Measurements from ENCODE around the gene ERMP1. TPM values are rescaled to one million over a fixed set of nuclear protein-coding genes. Genes with fewer than 3 reads are reported as not detected.
"Not testable (repeated sequence)": the region's sequence is repeated elsewhere in the genome, so short reads cannot be mapped to it uniquely, and the experiment has no call there.

Gene ERMP1
- 35.2 and 38.2 TPM in 2 replicates for total RNA-seq (2014; rRNA removed; shearing (Covaris generic))
- 31.8 and 42.2 TPM in 2 replicates for polyA plus RNA-seq (2015; cell fraction: cytosol; rRNA removed)
- 9.8 and 12.7 TPM in 2 replicates for polyA plus RNA-seq (2015; cell fraction: nucleus; rRNA removed)

GRCh38 chr9:5832538-5833529 lies at the start of gene ERMP1:
ERMP1 (minus strand) TSS chr9:5833117; CDS start chr9:5833027, 90 bp downstream.
- in situ Hi-C loops (cut with HindIII; ENCODE audit: low pct_unique_long_range_greater_than_20kb, low sequenced_read_pairs): no loop called here

GRCh38 chr9:5882244-5883012 lies 49.5 kb upstream of the ERMP1 start:
- DNase-seq (ENCODE audit: low read depth, low spot score); in situ Hi-C loops (cut with HindIII; ENCODE audit: low pct_unique_long_range_greater_than_20kb, low sequenced_read_pairs): not testable (repeated sequence)

More at GRCh38 chr9:5832538-5833529, at the start of gene ERMP1:
- DNase-seq (ENCODE audit: low read depth, low spot score): peak; percentile 74

- no peak for DNase-seq (ENCODE audit: low read depth, low spot score)
- in situ Hi-C loops (cut with HindIII; ENCODE audit: low pct_unique_long_range_greater_than_20kb, low sequenced_read_pairs): no loop called here
Measured at GRCh38 chr9:5879419-5880181, 46.7 kb upstream of the ERMP1 start.

- in situ Hi-C loops (cut with HindIII; ENCODE audit: low pct_unique_long_range_greater_than_20kb, low sequenced_read_pairs): no loop called here
- no peak for DNase-seq (ENCODE audit: low read depth, low spot score)
Measured at GRCh38 chr9:5876711-5877110, 43.8 kb upstream of the ERMP1 start.

GRCh38 chr9:5876026-5876425 lies 43.1 kb upstream of the ERMP1 start:
- in situ Hi-C loops (cut with HindIII; ENCODE audit: low pct_unique_long_range_greater_than_20kb, low sequenced_read_pairs): no loop called here
- no peak for DNase-seq (ENCODE audit: low read depth, low spot score)

- DNase-seq (ENCODE audit: low read depth, low spot score): no peak
- in situ Hi-C loops (cut with HindIII; ENCODE audit: low pct_unique_long_range_greater_than_20kb, low sequenced_read_pairs): no loop called here
Measured at GRCh38 chr9:5874048-5874447, 41.1 kb upstream of the ERMP1 start.

GRCh38 chr9:5873439-5873838 lies 40.5 kb upstream of the ERMP1 start:
- no peak for DNase-seq (ENCODE audit: low read depth, low spot score)
- in situ Hi-C loops (cut with HindIII; ENCODE audit: low pct_unique_long_range_greater_than_20kb, low sequenced_read_pairs): no loop called here

- in situ Hi-C loops (cut with HindIII; ENCODE audit: low pct_unique_long_range_greater_than_20kb, low sequenced_read_pairs): no loop called here
- no peak for DNase-seq (ENCODE audit: low read depth, low spot score)
Measured at GRCh38 chr9:5872511-5872910, 39.6 kb upstream of the ERMP1 start.

GRCh38 chr9:5871785-5872184 lies 38.9 kb upstream of the ERMP1 start:
- in situ Hi-C loops (cut with HindIII; ENCODE audit: low pct_unique_long_range_greater_than_20kb, low sequenced_read_pairs): no loop called here
- no peak for DNase-seq (ENCODE audit: low read depth, low spot score)

- in situ Hi-C loops (cut with HindIII; ENCODE audit: low pct_unique_long_range_greater_than_20kb, low sequenced_read_pairs): no loop called here
- peak; percentile 59 for DNase-seq (ENCODE audit: low read depth, low spot score)
Measured at GRCh38 chr9:5870691-5871090, 37.8 kb upstream of the ERMP1 start.

- no peak for DNase-seq (ENCODE audit: low read depth, low spot score)
Measured at GRCh38 chr9:5870020-5870339, 37.1 kb upstream of the ERMP1 start.

GRCh38 chr9:5869315-5870019 lies 36.5 kb upstream of the ERMP1 start:
- in situ Hi-C loops (cut with HindIII; ENCODE audit: low pct_unique_long_range_greater_than_20kb, low sequenced_read_pairs): no loop called here
- peak; percentile 34 for DNase-seq (ENCODE audit: low read depth, low spot score)

More at GRCh38 chr9:5870020-5870339, 37.1 kb upstream of the ERMP1 start:
- in situ Hi-C loops (cut with HindIII; ENCODE audit: low pct_unique_long_range_greater_than_20kb, low sequenced_read_pairs): no loop called here

- DNase-seq (ENCODE audit: low read depth, low spot score): no peak
- in situ Hi-C loops (cut with HindIII; ENCODE audit: low pct_unique_long_range_greater_than_20kb, low sequenced_read_pairs): no loop called here
Measured at GRCh38 chr9:5868235-5868634, 35.3 kb upstream of the ERMP1 start.

- in situ Hi-C loops (cut with HindIII; ENCODE audit: low pct_unique_long_range_greater_than_20kb, low sequenced_read_pairs): no loop called here
- DNase-seq (ENCODE audit: low read depth, low spot score): no peak
Measured at GRCh38 chr9:5866685-5867084, 33.8 kb upstream of the ERMP1 start.

- in situ Hi-C loops (cut with HindIII; ENCODE audit: low pct_unique_long_range_greater_than_20kb, low sequenced_read_pairs): no loop called here
- no peak for DNase-seq (ENCODE audit: low read depth, low spot score)
Measured at GRCh38 chr9:5866272-5866671, 33.4 kb upstream of the ERMP1 start.

GRCh38 chr9:5864446-5864845 lies 31.5 kb upstream of the ERMP1 start:
- DNase-seq (ENCODE audit: low read depth, low spot score): no peak
- in situ Hi-C loops (cut with HindIII; ENCODE audit: low pct_unique_long_range_greater_than_20kb, low sequenced_read_pairs): no loop called here

- in situ Hi-C loops (cut with HindIII; ENCODE audit: low pct_unique_long_range_greater_than_20kb, low sequenced_read_pairs): no loop called here
- no peak for DNase-seq (ENCODE audit: low read depth, low spot score)
Measured at GRCh38 chr9:5863092-5863746, 30.3 kb upstream of the ERMP1 start.

Data from SK-MEL-5 (cell line).